ENCODE measurements around the gene TNIK. TPM values are rescaled to one million over a fixed set of nuclear protein-coding genes. Genes with fewer than 3 reads are reported as not detected.

Gene TNIK
- total RNA-seq, 1 donor from 2014 or later: 42.2 TPM

DNA sequence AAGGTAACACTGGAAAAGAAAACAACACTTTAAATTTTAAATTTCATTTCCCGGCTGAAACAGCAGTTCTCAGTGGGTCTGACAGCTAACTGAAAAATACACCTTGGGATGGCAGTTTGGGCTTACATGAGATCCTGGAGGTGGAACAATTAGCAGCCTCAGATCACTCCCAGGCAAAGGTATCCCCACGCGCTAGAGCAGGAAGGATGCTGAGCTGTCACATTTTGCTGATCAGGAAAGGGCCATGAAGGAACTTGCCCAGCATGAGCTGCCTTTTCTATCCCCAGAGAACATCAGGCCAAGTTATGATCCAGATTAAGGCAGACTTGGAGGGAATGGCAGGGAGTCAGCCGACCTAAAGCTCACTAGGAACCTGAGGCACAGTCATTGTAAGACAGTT, 228.8 kb downstream of the TNIK start:
- intact Hi-C loops (cut with DNase I): no loop called here
- DNase-seq (ENCODE audit: low spot score): no peak

- intact Hi-C loops (cut with DNase I): no loop called here
- no peak for DNase-seq (ENCODE audit: low spot score)
Measured at GRCh38 chr3:171230865-171231264, 229.3 kb downstream of the TNIK start.

DNA sequence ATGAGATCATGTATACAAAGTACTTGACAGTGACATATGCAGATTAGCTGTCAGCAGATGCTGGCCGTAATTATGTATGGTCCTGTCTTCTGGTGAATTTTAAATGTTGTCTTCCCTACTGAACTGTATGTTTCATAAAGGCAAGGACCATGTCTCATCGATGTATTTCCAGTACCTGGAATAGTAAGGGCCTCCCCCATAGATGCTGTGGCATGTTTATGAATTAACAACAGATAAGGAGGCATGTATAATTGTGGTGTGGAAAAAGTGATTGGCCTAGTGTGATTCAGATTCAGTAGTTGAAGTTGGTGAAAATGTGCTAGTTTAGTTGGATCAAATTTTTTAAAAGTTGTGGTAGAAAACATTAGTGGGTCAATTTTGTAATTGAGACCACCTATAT, 231.0 kb downstream of the TNIK start:
- DNase-seq (ENCODE audit: low spot score): no peak
- intact Hi-C loops (cut with DNase I): no loop called here

DNA sequence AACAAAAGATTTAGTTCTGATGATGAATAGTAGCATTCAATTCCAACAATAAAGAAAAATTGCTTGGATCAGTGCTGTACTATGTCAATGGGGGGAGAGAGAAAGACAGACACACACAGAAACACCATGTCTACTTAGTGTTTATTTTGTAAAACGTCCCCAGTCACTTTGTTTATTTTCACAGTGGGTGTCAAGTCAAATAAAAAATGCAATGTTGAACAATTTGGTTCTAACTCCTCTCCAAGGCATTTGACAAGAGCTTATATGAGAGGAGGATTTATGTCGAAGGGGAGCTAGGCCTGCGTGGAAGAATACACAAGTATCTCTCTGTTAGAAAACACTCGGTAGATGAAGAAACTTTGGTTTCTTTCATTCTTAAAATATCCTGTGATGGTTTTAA, 232.0 kb downstream of the TNIK start:
- DNase-seq (ENCODE audit: low spot score): no peak
- intact Hi-C loops (cut with DNase I): no loop called here

- intact Hi-C loops (cut with DNase I): no loop called here
- DNase-seq (ENCODE audit: low spot score): no peak
Measured at GRCh38 chr3:171227828-171228227, 232.4 kb downstream of the TNIK start.

- no peak for DNase-seq (ENCODE audit: low spot score)
- intact Hi-C loops (cut with DNase I): no loop called here
Measured at GRCh38 chr3:171227359-171227758, 232.8 kb downstream of the TNIK start.

DNA sequence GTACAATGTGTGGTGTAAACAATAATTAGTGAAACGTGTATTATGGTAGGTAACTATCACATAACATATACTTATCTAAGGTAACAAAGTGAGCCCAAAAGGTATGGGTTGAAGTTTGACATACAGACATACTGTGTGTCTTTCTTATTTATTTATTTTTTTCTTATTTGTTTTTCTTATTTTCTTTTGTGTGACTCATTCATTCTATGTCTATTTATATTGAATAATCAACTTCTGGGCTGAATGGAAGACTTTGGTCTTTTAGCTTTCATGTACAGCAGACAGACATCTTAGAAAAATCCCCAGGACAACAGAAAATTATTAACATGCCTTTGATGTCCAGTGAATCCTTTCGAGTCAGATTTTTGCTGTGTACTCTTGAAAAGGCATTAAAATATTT, 233.4 kb downstream of the TNIK start:
- no peak for DNase-seq (ENCODE audit: low spot score)
- intact Hi-C loops (cut with DNase I): no loop called here

GRCh38 chr3:171225708-171226107, 234.5 kb downstream of the TNIK start:
- no peak for DNase-seq (ENCODE audit: low spot score)
- intact Hi-C loops (cut with DNase I): no loop called here

- intact Hi-C loops (cut with DNase I): no loop called here
- DNase-seq (ENCODE audit: low spot score): no peak
Measured at GRCh38 chr3:171225165-171225564, 235.0 kb downstream of the TNIK start.

DNA sequence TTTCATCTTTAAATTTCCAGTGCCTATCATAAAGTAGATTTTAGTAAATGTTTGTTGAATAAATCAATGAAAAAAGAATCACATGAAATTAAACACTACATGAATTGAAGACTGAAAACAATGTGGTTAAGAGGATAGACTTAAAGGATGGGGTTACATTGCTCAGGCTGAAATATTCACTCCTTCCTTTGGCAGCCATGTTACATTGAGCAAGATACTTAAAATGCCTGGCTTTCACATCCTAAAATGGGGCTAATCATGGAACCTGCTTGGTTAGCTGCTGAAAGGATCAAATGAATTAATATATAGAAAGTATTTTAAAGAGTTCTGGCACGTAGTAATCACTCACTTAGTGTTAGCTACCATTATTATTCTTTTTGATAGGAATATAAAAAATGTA, 236.8 kb downstream of the TNIK start:
- intact Hi-C loops (cut with DNase I): no loop called here
- no peak for DNase-seq (ENCODE audit: low spot score)

DNA sequence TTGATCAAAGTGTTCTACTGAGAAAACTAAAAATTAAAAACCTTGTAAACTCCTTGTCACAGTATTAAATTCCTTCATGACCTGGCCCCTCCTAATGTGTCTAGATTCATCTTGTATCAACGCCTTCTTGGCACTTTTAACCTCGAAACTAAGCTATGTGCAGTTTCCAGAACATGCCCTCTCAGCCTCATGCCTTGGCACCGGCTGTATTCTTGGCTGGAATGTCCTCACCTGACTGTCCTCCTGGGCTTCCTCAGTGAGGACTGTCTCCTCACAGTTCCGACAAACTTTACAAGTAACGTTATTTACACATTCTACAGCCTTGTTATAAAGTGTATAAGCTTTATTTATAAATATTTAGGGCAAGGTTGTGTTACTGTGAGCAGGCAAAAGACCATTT, 237.2 kb downstream of the TNIK start:
- intact Hi-C loops (cut with DNase I): no loop called here
- no peak for DNase-seq (ENCODE audit: low spot score)

DNA sequence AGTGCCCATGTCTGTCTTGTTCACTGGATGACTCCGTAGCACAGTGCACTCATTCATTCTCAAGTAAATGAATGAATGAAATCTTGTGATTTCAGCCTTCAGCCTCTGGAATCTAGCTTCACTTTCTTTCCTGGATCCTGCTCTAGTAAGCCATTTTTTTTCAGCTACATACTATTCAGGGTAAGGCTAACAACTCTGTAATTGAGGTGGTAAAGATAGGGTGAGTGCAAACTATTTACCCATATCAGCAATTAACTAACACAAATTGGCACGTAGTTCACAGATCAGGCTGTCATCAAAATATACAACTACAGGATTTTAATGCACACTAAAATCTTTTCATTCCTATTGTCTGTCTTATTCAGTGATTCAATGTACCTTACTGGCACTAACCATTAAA, 238.6 kb downstream of the TNIK start:
- intact Hi-C loops (cut with DNase I): no loop called here
- no peak for DNase-seq (ENCODE audit: low spot score)

DNA sequence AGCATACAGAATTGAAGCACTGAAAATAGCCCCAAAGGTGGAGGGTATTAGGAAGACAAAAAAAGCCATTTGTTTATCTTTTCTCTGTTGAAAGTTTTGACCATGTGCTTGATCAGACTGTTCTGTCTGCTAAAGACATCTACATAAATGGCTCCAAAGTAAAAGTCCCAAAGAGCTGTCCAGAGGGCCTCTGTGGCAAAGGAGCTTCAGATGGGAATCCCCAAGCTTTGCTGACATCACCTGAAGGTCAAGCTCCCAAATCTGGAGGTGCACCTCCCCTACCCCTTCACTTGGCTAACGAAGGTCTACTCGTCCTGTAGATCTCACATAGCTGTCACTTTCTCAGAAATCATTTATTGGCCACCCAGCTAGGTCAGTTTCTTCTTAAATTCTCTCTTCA, 239.1 kb downstream of the TNIK start:
- DNase-seq (ENCODE audit: low spot score): no peak
- intact Hi-C loops (cut with DNase I): no loop called here

DNA sequence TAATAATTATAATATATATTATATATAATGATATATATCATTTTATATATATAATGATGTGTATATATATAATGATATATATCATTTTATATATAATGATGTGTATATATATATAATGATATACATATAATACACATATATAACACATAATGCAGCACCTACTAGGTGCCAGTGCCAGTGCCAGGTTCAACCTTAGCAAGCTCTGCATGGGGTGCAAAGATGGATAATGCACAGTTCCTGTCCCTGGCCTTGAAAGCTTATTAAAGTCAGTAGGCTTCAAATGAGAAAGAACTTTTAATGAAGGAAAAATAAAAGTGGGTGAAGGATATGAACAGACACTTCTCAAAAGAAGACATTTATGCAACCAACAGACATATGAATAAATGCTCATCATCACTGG, 240.9 kb downstream of the TNIK start:
- no peak for DNase-seq (ENCODE audit: low spot score)
- intact Hi-C loops (cut with DNase I): no loop called here

DNA sequence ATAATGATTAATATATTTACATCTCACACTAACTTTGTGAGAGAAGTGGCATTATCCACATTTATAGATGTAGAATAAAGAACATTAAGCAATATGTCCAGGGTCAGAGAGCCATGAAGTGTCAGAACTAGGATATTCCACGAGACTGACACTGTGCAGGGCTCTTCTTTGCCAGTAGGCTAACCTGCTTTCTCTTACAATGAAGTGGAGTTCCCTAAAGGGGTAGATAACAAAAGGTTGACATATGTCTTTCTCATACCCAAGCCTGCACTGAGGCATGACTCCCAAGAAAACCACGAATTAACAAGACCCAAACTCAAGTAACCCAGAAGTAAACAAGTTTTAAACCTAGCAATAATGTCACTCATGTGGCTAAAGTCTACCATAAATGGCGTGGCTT, 242.1 kb downstream of the TNIK start:
- DNase-seq (ENCODE audit: low spot score): no peak
- intact Hi-C loops (cut with DNase I): no loop called here

DNA sequence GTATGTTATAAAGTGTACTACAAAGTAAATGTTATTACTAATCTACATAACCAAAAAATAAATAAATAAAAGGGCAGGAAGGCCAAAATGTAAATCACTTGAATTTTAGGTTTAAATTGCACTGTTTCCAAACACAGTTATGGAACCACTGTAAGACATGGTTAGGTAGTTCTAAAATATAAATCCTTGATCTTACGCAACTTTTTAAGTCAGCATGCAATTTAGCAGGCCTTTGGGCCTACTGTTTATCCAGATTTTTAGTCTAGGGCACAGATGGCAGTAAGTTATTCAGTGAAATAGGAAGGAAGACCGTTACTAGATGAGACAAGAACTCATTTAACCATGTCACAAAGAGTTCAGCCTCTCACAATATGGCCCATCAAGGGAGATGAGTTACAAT, 246.3 kb downstream of the TNIK start:
- no peak for DNase-seq (ENCODE audit: low spot score)
- intact Hi-C loops (cut with DNase I): no loop called here

DNA sequence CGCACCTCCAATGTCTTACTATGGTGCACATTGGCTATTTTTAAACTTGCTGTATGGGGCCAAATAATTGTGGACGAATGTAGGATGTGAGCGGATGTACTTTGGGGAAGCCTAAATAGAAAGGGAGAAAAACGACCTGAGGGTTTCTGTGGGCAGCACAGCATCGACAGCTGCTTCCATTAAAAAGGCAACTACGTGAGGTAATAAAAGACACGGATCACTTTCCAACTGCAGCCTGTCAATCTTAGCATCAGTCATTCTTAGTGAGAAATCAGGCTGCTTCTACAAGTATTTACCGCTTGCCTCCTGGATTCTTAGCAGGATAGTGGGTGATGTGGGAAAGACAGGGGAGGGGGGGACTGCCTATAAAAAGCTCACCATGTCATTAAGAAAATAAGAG, 247.0 kb downstream of the TNIK start:
- intact Hi-C loops (cut with DNase I): no loop called here
- DNase-seq (ENCODE audit: low spot score): no peak

DNA sequence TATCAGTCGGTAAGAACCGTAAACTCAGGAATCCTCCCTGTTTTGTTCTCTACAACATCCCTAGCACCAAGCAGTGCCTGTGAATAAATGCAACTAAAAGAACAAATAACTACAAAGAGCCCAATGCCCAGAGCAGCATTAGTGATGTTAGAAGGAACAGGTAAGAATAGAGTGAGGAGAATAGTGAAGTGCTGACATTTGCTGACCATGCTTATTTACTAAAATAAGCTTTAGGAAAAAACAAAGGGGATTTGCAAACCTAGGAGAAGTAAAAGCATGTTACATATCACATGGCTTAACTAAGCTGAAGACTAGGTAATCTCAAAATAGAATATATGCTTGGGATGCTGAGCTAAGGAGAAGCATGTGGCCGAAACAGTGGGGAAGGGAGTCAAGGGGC, 247.6 kb downstream of the TNIK start:
- no peak for DNase-seq (ENCODE audit: low spot score)
- intact Hi-C loops (cut with DNase I): no loop called here

DNA sequence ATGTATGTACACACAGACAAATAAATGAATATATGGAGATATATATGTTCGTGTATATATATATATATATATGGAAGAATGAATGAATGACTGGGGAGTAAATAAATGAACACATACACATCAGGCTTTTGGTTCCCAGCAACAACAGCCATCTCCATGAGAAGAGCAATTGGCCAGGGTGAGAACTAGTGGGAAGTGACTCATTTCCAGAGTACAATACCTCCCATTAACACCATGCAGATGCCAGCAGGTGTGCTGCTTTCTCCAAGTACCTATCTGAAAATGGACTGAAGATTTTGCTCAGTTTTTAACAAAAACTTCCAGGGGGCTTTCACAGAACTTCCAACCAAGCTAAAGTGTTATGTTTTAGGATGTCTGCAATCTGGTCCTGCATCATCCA, 253.9 kb downstream of the TNIK start:
- no peak for DNase-seq (ENCODE audit: low spot score)
- intact Hi-C loops (cut with DNase I): no loop called here

DNA sequence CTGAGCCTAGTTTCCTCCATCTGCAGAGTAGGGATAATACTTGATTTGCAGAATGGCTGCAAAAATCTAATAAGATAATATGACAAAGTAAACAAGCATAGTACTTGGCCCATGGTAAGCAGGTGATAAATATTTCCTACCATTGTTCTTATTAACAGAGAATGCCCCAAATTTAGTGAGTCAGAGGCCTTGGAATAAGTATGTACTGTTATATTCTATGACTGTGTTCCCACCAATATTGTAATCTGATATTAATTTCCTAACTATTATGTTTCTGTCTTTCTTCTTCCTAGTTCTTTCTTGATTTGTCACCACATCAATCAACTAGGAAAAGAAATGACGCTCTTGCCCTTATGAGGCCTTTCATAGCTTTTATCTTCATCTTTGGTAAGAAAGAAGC, 255.3 kb downstream of the TNIK start:
- intact Hi-C loops (cut with DNase I): no loop called here
- no peak for DNase-seq (ENCODE audit: low spot score)

GRCh38 chr3:171201825-171202224, 258.4 kb downstream of the TNIK start:
- intact Hi-C loops (cut with DNase I): no loop called here
- DNase-seq (ENCODE audit: low spot score): no peak

GRCh38 chr3:171200750-171201088, 259.5 kb downstream of the TNIK start:
- intact Hi-C loops (cut with DNase I): no loop called here
- no peak for DNase-seq (ENCODE audit: low spot score)
